ENCODE results near the gene CMC4.

CMC4 gene

GRCh38 chrX:155070975-155071693, at the start of gene CMC4, which contains the start of the genes BRCC3 and MTCP1:
CMC4 (minus strand) TSS chrX:155071136; CDS start chrX:155064023, 7,113 bp downstream.
BRCC3 (plus strand) TSS chrX:155071508; CDS start chrX:155071528, 20 bp downstream.
MTCP1 (minus strand) TSS chrX:155071136; CDS start chrX:155066010, 5,126 bp downstream.
- DNase-seq = peak; percentile 75

- DNase-seq = no peak
Measured at GRCh38 chrX:155115174-155115819, 44.4 kb upstream of the CMC4 start.

- DNase-seq = no peak
Measured at GRCh38 chrX:155113097-155113496, 42.2 kb upstream of the CMC4 start.

- DNase-seq = no peak
Measured at GRCh38 chrX:155112171-155112570, 41.2 kb upstream of the CMC4 start.

GRCh38 chrX:155108427-155108826, 37.5 kb upstream of the CMC4 start:
- DNase-seq = peak; percentile 0

- DNase-seq = no peak
Measured at GRCh38 chrX:155105919-155106318, 35.0 kb upstream of the CMC4 start.

GRCh38 chrX:155094468-155095061, 23.6 kb upstream of the CMC4 start:
- peak; percentile 41 for DNase-seq

GRCh38 chrX:155086961-155087735, 16.2 kb upstream of the CMC4 start:
- no peak for DNase-seq

- DNase-seq = peak; percentile 10
Measured at GRCh38 chrX:155086202-155086840, 15.4 kb upstream of the CMC4 start.

GRCh38 chrX:155071694-155072280, 851 bp upstream of the CMC4 start:
- peak; percentile 0 for DNase-seq

- no peak for DNase-seq
Measured at GRCh38 chrX:155070663-155070974, 317 bp downstream of the CMC4 start.

- DNase-seq = no peak
Measured at GRCh38 chrX:155070038-155070437, 898 bp downstream of the CMC4 start.

GRCh38 chrX:155069414-155069813, 1.5 kb downstream of the CMC4 start:
- no peak for DNase-seq

GRCh38 chrX:155068165-155068564, 2.8 kb downstream of the CMC4 start:
- DNase-seq = no peak

GRCh38 chrX:155065035-155065734, 5.8 kb downstream of the CMC4 start:
- no peak for DNase-seq

GRCh38 chrX:155061760-155062159, 9.2 kb downstream of the CMC4 start:
- no peak for DNase-seq

- DNase-seq = peak; percentile 46
Measured at GRCh38 chrX:155056877-155057792, 13.8 kb downstream of the CMC4 start.

GRCh38 chrX:155056471-155056870, 14.5 kb downstream of the CMC4 start:
- peak; percentile 42 for DNase-seq

- DNase-seq = no peak
Measured at GRCh38 chrX:155055494-155055893, 15.4 kb downstream of the CMC4 start.

- DNase-seq = no peak
Measured at GRCh38 chrX:155054255-155054654, 16.7 kb downstream of the CMC4 start.

- DNase-seq = no peak
Measured at GRCh38 chrX:155053656-155054055, 17.3 kb downstream of the CMC4 start.
